ENCODE data around the gene ALG3.

The ALG3 gene

DNA sequence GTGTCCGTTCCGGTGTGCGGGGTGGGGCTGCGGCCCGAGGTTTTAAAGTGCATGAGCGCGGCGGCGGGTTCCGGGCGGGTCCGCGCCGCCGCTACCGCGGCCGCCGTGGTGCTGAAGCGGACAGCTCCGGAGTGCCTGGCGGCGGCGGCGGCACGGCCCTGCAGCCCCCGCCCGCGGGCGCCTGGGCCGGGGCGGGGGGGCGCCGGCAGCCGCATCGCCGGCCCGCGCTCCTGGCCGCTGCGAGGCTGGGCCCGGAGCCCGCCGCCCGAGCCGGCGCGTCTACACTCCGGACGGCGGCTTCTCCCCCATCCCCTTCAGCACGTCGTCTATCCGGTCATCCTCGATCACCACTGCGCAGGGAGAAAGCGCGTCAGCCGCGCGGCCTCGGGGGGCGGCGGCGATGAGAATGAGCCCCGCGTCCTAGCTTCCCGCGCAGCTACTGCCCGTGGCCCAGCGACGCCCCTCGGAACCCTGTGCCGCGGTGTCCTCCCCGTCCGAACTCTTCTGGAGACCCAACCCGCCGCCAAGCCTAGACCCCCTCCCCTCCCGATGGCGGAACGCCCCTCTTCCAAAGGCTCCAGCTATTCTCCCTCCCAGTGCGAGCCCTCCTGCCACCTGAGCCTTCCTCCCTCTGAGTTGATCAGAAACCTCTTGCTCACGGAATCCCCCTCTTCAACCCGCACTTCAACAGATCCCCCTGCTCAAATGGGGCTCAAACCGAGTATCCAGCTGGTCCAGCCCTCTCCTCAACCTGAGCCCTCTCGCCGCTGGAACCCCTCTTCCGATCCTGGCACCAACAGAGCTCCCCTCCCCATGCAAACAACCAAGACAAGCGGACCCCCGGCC is 11.3 kb upstream of the ALG3 start:
- DNase-seq: peak; percentile 51

- DNase-seq: no peak
Observed at GRCh38 chr3:184259396-184259877, 10.7 kb upstream of the ALG3 start.

GRCh38 chr3:184258926-184259325 is 10.2 kb upstream of the ALG3 start:
- no peak for DNase-seq

DNA sequence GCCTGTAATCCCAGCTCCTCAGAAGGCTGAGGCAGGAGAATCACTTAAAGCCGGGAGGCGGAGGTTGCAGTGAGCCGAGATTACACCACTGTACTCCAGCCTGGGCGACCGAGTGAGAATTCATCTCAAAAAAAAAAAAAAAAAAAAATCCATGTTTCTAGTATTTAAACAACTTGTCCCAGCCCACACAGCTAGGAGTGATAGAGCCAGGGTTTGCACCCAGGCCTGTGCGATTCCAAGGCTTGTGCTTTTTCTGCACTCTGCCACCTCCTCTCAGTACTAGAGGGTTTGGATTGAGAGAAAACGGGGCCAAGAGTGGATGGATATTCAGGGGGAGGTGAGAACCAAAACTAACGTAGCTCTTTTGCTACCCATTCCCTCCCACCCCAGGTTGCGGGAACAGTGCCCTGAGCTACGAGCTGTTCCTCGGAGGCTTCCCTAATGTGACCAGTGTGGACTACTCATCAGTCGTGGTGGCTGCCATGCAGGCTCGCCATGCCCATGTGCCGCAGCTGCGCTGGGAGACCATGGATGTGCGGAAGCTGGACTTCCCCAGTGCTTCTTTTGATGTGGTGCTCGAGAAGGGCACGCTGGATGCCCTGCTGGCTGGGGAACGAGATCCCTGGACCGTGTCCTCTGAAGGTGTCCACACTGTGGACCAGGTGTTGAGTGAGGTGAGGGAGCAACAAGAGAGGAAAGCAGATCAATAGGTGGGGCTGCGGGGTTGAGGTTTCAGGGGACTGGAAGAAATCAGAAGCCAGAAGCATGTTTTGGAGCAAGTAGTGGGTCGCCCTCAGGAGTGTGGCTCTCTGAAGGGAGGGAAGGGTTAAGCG is 8.5 kb upstream of the ALG3 start:
- no peak for DNase-seq

GRCh38 chr3:184255291-184256039 is 6.7 kb upstream of the ALG3 start:
- DNase-seq: no peak

DNA sequence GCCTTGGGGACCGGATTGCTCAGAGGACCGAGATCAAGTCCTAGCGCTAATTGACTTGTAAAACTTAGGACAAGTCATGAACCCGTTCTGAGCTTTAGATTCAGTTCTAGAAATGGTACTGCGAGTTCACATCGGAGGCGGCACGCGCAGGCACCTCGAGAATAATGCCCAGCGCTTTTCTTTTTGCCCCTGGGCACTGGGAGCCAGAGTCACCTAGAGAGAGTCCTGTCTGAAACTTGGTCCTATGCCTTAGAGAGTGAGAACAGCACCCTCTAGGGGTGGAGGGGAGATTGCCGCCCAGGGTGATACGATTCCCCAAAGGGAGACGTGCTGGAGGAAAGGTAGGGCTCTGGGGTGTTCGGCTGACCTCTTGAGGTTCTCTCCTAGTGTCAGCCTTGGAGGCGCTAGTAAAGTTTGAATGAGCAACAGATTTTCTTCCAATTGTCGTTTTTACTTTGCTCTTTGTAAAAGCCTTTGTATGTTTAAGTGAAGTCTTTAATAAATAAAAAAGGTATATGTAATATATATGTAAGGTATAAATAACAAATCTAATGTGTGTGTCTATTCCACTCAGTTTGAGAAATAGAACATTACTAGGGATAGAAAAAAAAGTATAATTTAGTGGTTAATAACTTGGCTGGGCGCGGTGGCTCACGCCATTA is 1.5 kb upstream of the ALG3 start:
- peak; percentile 88 for DNase-seq

DNA sequence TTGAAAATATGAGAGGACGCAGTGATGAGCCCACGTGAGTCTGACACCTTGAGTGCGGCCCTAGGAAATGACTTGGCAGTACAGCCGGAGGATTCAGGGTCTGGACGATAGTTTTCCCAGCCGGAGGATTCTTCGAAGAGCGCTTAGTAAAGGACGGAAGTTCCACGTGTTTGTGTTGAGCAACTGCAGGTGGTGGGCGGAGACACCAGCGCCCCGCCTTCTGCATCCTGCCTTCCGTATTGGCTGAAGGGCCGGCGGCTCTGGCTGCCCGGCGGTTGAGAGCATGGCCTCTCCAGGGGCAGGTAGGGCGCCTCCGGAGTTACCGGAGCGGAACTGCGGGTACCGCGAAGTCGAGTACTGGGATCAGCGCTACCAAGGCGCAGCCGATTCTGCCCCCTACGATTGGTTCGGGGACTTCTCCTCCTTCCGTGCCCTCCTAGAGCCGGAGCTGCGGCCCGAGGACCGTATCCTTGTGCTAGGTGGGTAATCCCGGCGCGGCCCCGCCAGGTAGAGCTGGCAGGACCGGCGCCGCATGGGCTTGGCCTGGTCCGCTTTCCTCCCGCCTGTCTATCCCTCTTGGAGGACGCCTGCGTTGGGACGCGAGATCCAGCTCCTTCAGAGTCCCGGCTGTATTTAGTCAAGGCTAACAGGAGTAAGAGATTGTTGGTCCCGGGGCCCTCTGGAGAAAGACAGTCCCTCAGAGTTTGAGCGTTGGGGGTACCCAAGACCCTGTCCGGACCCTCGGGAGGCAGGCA is 827 bp upstream of the ALG3 start, which contains the start of gene EEF1AKMT4:
TSS of gene EEF1AKMT4 (plus strand) at position 261 of the 755 bp plus-strand sequence. CDS start at position 284, 23 bp downstream.
- DNase-seq: peak; percentile 93

- no peak for DNase-seq
Observed at GRCh38 chr3:184242297-184242685, 6.5 kb downstream of the ALG3 start.

GRCh38 chr3:184241447-184242296 is 7.1 kb downstream of the ALG3 start:
- no peak for DNase-seq

DNA sequence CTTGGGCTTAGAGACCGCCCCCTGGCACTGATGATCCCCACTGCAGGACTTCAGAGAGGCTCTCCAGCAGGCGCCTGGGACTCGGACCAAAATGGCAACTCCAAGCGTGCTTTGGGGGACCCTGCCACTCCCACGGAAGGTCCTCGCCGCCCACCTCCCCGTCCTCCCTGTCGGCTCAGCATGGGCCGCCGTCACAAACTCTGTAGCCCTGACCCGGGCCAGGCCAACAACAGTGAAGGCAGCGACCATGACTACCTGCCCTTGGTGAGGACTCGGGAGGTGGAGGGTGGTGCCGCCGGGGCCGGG is 7.7 kb downstream of the ALG3 start:
- DNase-seq: no peak

GRCh38 chr3:184240384-184241140 is 8.2 kb downstream of the ALG3 start:
- no peak for DNase-seq

- no peak for DNase-seq
Observed at GRCh38 chr3:184239708-184240107, 9.1 kb downstream of the ALG3 start.

DNA sequence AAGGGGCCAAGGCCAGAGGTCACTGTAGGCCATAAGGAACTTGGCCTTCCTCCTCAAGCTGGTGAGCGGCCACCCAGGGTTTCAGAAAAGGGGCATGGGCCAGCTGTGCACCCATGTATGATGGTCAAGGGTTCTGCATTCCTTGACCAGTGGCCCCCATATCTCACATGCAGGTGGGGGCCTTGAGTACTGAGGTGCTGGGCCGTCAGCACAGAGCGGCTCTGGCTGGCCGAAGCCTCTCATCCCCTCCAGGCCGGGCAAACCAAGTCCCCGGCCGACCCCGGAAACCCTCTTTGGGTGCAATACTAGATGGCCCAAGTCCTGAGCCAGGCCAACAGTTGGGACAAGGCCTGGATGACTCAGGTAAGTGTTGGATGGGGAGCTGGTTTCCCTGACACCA is 9.5 kb downstream of the ALG3 start:
- no peak for DNase-seq

- DNase-seq: no peak
Observed at GRCh38 chr3:184238246-184238818, 10.4 kb downstream of the ALG3 start.

- DNase-seq: no peak
Observed at GRCh38 chr3:184237807-184238206, 11.0 kb downstream of the ALG3 start.

DNA sequence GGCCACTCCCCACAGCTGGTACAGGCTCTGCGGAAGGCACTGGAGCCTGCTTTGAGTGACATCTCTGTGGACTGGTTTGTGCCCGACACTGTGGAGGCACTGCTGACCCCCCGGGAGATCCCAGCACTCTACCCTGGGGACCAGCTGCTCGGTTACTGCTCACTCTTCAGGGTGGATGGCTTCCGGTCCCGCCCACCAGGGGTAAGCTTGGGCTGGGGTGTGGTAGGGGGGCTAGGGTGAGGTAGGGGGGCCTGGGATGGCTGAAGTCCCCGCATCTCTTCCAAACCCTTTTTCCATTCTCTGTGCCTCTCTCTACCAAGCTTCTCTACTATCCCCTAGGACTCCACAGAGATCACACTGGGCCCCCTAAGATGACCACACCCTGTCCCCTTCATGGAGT is 11.6 kb downstream of the ALG3 start:
- DNase-seq: no peak

DNA sequence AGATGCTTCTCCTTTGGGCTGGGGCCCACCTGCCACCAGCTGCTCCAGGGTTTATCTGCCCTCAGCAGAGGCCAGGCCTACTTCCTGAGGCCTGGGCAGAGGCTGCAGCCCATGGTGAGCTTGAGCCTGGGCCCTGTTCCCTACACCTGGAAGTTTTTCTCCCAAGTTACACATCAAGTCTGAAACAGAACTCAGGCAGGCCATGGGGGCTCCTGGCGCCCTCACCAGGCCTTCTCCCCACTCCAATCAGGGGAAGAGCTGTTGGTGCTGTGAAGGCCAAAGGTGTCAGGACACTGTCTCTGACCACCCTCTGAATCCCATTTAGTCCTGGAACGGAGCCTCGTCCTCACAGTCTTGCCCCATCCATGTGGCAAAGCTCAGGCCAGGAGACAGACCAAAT is 12.1 kb downstream of the ALG3 start:
- DNase-seq: no peak

GRCh38 chr3:184236033-184236410 is 12.7 kb downstream of the ALG3 start:
- DNase-seq: no peak

- no peak for DNase-seq
Observed at GRCh38 chr3:184235381-184236032, 13.3 kb downstream of the ALG3 start.
